ENCODE data around the gene KIAA0930. TPM values are rescaled to one million over a fixed set of nuclear protein-coding genes. Genes with fewer than 3 reads are reported as not detected.

KIAA0930 gene
- total RNA-seq, 6 experiments from 2014 or later = 53.9 to 70.1 (median 57.8) TPM

DNA sequence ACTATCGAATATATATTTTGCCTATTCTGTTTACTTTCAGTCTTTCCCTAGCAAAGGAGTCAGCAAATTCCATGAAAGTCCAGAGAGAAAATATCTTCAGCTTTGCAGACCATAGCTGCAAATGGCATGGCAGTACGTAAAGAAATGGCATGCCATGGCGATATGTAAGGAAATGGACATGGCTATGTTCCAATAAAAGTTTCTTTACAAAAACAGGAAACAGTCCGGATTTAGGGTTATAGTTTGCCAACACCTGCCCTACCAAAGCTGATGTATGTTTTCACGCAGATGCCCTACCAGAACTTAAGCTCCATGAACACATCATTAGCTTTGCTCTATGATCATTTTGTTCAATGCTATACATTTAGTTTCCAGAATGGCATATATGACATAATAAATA lies 19.5 kb downstream of the KIAA0930 start:
- H3K27ac Mint-ChIP-seq = no peak overlapping the region
- no peaks in the 10 kb centered on the region for H3K27me3 Mint-ChIP-seq (ENCODE audit: insufficient read depth)
- peaks cover 1% of the 10 kb centered on the region for H3K4me1 Mint-ChIP-seq (ENCODE audit: low read depth)
- no peaks in the 10 kb centered on the region for H3K36me3 Mint-ChIP-seq (ENCODE audit: low read depth)
- H3K9me3 Mint-ChIP-seq = no peaks in the 10 kb centered on the region
- TF ChIP-seq, protein P1, sequence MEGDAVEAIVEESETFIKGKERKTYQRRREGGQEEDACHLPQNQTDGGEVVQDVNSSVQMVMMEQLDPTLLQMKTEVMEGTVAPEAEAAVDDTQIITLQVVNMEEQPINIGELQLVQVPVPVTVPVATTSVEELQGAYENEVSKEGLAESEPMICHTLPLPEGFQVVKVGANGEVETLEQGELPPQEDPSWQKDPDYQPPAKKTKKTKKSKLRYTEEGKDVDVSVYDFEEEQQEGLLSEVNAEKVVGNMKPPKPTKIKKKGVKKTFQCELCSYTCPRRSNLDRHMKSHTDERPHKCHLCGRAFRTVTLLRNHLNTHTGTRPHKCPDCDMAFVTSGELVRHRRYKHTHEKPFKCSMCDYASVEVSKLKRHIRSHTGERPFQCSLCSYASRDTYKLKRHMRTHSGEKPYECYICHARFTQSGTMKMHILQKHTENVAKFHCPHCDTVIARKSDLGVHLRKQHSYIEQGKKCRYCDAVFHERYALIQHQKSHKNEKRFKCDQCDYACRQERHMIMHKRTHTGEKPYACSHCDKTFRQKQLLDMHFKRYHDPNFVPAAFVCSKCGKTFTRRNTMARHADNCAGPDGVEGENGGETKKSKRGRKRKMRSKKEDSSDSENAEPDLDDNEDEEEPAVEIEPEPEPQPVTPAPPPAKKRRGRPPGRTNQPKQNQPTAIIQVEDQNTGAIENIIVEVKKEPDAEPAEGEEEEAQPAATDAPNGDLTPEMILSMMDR (IDR thresholded peaks at IDR 0.05) = no peak
- H3K4me3 Mint-ChIP-seq = no peak overlapping the region
- DNase-seq = no peak

DNA sequence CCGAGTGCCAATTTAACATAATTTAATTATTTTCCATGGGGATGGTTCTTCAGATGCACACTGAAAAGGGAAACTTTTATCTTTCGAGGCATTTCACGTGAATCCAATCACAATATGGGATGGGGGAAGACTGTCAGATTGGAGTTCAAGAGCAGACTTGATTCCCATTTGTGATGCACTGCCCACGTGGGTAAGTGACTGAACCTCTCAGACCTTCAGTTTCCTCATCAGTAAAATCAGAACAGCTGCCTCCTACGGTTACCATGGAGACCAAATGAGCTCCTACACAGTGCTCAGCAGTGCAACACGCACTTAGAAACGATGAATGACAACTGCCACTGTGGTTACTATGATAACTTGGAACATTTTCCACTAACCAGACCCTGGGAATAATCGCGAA lies 21.7 kb downstream of the KIAA0930 start:
- no peaks in the 10 kb centered on the region for H3K4me1 Mint-ChIP-seq (ENCODE audit: low read depth)
- no peak for DNase-seq
- H3K4me3 Mint-ChIP-seq = no peak overlapping the region
- H3K9me3 Mint-ChIP-seq = no peaks in the 10 kb centered on the region
- H3K27me3 Mint-ChIP-seq (ENCODE audit: insufficient read depth) = no peaks in the 10 kb centered on the region
- no peak overlapping the region for H3K27ac Mint-ChIP-seq
- TF ChIP-seq, protein P1 (IDR thresholded peaks at IDR 0.05) = no peak
- no peaks in the 10 kb centered on the region for H3K36me3 Mint-ChIP-seq (ENCODE audit: low read depth)

DNA sequence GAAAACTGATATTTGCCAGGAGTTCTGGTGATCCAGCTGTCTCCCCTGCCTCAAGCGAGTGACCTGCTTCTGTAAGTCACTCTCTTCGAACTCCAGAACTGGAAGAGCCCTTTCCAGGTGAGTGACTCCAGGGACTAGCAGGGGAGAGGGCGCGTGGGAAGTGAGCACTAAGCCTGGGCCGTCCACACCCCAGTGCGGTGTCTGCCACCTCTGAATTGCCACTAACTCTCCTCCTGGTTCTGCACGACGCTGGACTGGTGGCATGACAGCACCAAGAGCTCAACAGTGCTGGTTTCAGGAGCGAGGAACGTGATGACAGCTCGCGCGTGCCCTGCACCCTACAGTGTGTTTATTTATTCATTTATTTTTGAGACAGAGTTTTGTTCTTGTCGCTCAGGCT lies 22.9 kb downstream of the KIAA0930 start:
- Mint-ChIP-seq H3K4me3 (no peak overlapping the region), H3K27me3 (ENCODE audit: insufficient read depth) (no peaks in the 10 kb centered on the region), H3K9me3 (no peaks in the 10 kb centered on the region), H3K27ac (no peak overlapping the region), H3K4me1 (ENCODE audit: low read depth) (peaks cover 10% of the 10 kb centered on the region), H3K36me3 (ENCODE audit: low read depth) (no peaks in the 10 kb centered on the region)
- TF ChIP-seq, protein P1 (IDR thresholded peaks at IDR 0.05) = no peak
- no peak for DNase-seq

DNA sequence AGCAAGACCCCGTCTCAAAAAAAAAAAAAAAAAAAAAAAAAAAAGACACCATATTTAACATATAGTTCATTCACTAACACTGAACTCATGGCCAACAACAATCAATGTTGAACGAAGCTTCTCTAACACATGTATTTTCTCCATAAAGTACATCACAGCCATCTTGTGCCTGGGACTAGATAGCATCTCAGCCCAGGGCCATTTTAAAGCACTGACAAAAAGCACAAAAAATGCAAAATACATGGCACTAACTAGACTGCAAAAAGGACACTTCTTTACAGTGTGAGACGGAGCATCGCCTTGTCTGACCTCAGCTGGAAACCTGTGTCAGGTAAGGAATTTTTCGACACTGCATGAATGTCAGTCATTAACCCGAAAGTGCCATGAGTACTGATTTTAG lies 23.3 kb downstream of the KIAA0930 start:
- Mint-ChIP-seq H3K4me3 (no peak overlapping the region), H3K4me1 (ENCODE audit: low read depth) (peaks cover 14% of the 10 kb centered on the region), H3K9me3 (no peaks in the 10 kb centered on the region), H3K36me3 (ENCODE audit: low read depth) (no peaks in the 10 kb centered on the region), H3K27me3 (ENCODE audit: insufficient read depth) (peaks cover 1% of the 10 kb centered on the region; the same call in 1 of the 2 replicates), H3K27ac (no peak overlapping the region)
- TF ChIP-seq, protein P1 (IDR thresholded peaks at IDR 0.05) = no peak
- DNase-seq = no peak

DNA sequence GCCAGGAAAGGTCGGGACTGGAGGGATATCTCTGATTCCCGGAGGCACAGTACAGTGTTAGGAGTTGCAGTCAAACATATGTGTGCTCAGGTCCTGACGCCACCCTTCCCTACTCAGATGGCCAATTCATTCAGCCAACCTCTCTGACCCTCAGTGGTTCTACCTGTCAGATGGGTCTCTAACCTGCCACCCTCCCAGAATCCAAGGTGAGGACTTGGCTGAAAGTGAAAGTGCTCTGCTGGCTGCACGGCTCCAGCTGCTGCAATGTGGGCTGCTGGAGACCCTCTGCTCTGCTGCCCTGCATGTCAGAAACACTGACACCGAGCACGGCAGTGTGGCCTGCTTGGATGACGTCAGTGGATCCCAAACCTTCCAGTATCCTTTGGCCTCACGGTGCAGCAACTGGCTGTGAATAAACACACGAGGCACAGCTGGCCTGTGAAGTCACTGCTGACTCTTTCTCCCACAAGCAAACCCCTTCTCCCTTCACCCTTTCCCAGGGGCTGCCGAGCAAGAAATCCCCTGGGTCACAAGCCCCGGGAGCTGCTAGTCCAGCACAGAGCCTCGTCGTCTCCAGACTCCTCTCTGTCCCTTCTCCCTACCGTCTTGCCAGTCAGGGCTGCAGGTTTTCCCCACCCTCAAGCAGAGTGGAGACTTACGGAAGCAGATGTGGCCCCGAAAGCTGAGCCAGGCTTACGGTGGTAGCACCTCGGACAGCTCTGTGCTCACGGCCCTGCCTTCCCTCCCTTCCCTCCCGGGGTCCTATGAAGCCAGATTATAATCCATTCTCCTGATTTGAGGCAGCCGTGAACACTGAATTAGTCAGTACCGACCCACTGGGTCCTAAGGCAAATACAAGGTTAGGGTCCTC lies 24.3 kb downstream of the KIAA0930 start:
- DNase-seq = no peak
- Mint-ChIP-seq H3K27ac (no peak overlapping the region), H3K36me3 (ENCODE audit: low read depth) (peaks cover 4% of the 10 kb centered on the region), H3K27me3 (ENCODE audit: insufficient read depth) (peaks cover 1% of the 10 kb centered on the region), H3K9me3 (no peaks in the 10 kb centered on the region), H3K4me3 (no peak overlapping the region), H3K4me1 (ENCODE audit: low read depth) (peaks cover 23% of the 10 kb centered on the region)
- TF ChIP-seq, protein P1 (IDR thresholded peaks at IDR 0.05) = no peak

All from HFFc6 (cell line).